Heart left ventricle (tissue), 16 donors: ENCODE results near the gene DLGAP1. TPM values are rescaled to one million over a fixed set of nuclear protein-coding genes. Genes with fewer than 3 reads are reported as not detected.
"Not testable (repeated sequence)": the region's sequence is repeated elsewhere in the genome, so short reads cannot be mapped to it uniquely, and the experiment has no call there.

ENCODE experiments used
- ATAC-seq, 4 donors: fragments of 200-7000 bp; cut with Tn5 transposase; one replicate each; pipeline ENCODE4 v1.9.1; 2020 to 2022; ENCODE audit warnings: moderate library complexity in 4 of 4, mild to moderate bottlenecking in 3 of 4, moderate number of reproducible peaks in 1 of 4
- DNase-seq, 5 donors: peaks; one replicate each; pipeline ENCODE4 v3.0.0-alpha.2; 2020
- H3K27ac ChIP-seq, 12 donors: fragments of 200-600 bp; sonication (generic) in 4 of 12; one replicate each; pipeline versions ENCODE4 v1.5.0 to v1.8.0; 2016 to 2022; ENCODE audit warnings: mild to moderate bottlenecking in 2 of 12
- H3K27me3 ChIP-seq, 9 donors: fragments of 200-600 bp; sonication (generic) in 2 of 9; one replicate each; pipeline versions ENCODE4 v1.5.1 to v1.8.0; 2016 to 2022; ENCODE audit warnings: mild to moderate bottlenecking in 3 of 9
- H3K36me3 ChIP-seq, 9 donors: fragments of 200-600 bp; sonication (generic) in 2 of 9; one replicate each; pipeline versions ENCODE4 v1.5.0 to v1.8.0; 2018 to 2022; ENCODE audit warnings: mild to moderate bottlenecking in 2 of 9
- H3K4me1 ChIP-seq, 12 donors: fragments of 200-600 bp; sonication (generic) in 4 of 12; one replicate each; pipeline versions ENCODE4 v1.5.0 to v1.8.0; 2016 to 2022; ENCODE audit warnings: mild to moderate bottlenecking in 3 of 12
- H3K4me3 ChIP-seq, 12 donors: fragments of 200-600 bp; sonication (generic) in 4 of 12; one replicate each; pipeline versions ENCODE4 v1.5.0 to v1.8.0; 2017 to 2022; ENCODE audit warnings: mild to moderate bottlenecking in 9 of 12, moderate library complexity in 4 of 12
- H3K9me3 ChIP-seq, 12 donors: fragments of 200-600 bp; sonication (generic) in 4 of 12; one replicate each; pipeline versions ENCODE4 v1.5.0 to v1.8.0; 2016 to 2022; ENCODE audit warnings: mild to moderate bottlenecking in 1 of 12
- CTCF ChIP-seq, 12 donors: fragments of 200-600 bp; sonication (generic) in 4 of 12; IDR thresholded peaks; one replicate each; pipeline versions ENCODE4 v1.5.0 to v1.8.0; 2018 to 2022; ENCODE audit warnings: antibody characterized with exemption in 12 of 12, mild to moderate bottlenecking in 5 of 12
- POLR2A ChIP-seq, 2 donors: fragments of 450-650 bp; IDR thresholded peaks; one replicate each; pipeline ENCODE4 v1.6.1; 2017; ENCODE audit warnings: antibody characterized with exemption in 2 of 2, mild to moderate bottlenecking in 2 of 2, moderate library complexity in 2 of 2
- WGBS, 4 donors: extraction: QIAGEN DNeasy Blood & Tissue Kit in 2 of 4; methylation state at CpG; one replicate each; pipeline versions ENCODE4 v1.1.5 to v1.1.7; 2013 to 2018; 5-methylcytosine and 5-hydroxymethylcytosine counted together
- intact Hi-C, 10 donors: fragments of 100-400 bp; cut with DNase I; formaldehyde crosslinking; loops; one replicate each; pipeline versions ENCODE4 v1.11.1 to v1.14.2; 2022
- polyA plus RNA-seq, 2 donors: library from polyadenylated mRNA; stranded (reverse); fragments of 200-250 nt; gene quantifications; one replicate each; pipeline ENCODE4 v1.2.3, GENCODE V29; 2013
- total RNA-seq, 9 donors: library from RNA; depleted of rRNA in 2 of 9; stranded (reverse); fragments of >200 nt in 2 of 9; fragmentation: NEBNext Ultra II Directional in 3 of 9; extraction: Animal tissue kit (Norgen Biotek cat#: 25700) in 3 of 9; gene quantifications; one replicate each; pipeline versions ENCODE4 v1.1.0 to v1.2.4, GENCODE V29; 2016 to 2023
- donor health status: ischemic (EF 13 %, LVEDD 7.1; RV severe dilation, severe dysfunction).
- donor health status: healthy with polysubstance abuse.
- donor health status: DM: no; HTN: yes; CAD: no.
- donor health status: DM: no; HTN: no; CAD: no.
- donor health status: ischemic (EF 25% LVEDD 6.9; RV normal size, moderate dysfunction).
- donor health status: ischemic (EF 25% LVEDD 5.7; RV mildly dilated, moderate dysfunction).
- donor health status: healthy.
- donor health status: DM: yes; HTN: yes; CAD: no.
- donor health status: ischemic (EF 35%, LVEDD 5.7; RV mildly dilated, moderate dysfunction).
- donor health status: nonischemic (EF 11% LVEDD 7.7; RV severe dilation, severe dysfunction).
- donor health status: DM: yes; HTN: yes; CAD: no.
- donor health status: PGD.
- donor health status: ischemic (EF 29% LVEDD 5.4; RV normal size, mild dysfunction).
- donor health status: nonischemic (EF 23%, LVEDD 6.1; RV moderate dilation, normal function).

Gene DLGAP1
- total and polyA plus RNA-seq, 11 donors: 0.10 to 5.5 (median 0.40) TPM; not detected in 1

- Histone ChIP-seq H3K27ac (no peak overlapping the region), H3K36me3 (no peaks in the 10 kb centered on the region), H3K4me1 (no peaks in the 10 kb centered on the region), H3K9me3 (no peaks in the 10 kb centered on the region), H3K27me3 (peaks cover 0 to 6% (median 0%) of the 10 kb centered on the region in 9 donors), H3K4me3 (no peak overlapping the region)
- WGBS, 4 donors: 61 to 70% (median 62%) methylated on average over 7 of the region's 7 CpGs
- no peak for TF ChIP-seq POLR2A (IDR thresholded peaks at IDR 0.05)
- no peak for TF ChIP-seq CTCF (IDR thresholded peaks at IDR 0.05)
- intact Hi-C loops: no loop called here
- ATAC-seq (no peak), DNase-seq (no peak)
Observed at GRCh38 chr18:4040391-4041092, 414.6 kb downstream of the DLGAP1 start.

GRCh38 chr18:4035521-4035920 lies 419.6 kb downstream of the DLGAP1 start:
- H3K27ac ChIP-seq: no peak overlapping the region
- H3K36me3 ChIP-seq: no peaks in the 10 kb centered on the region
- TF ChIP-seq POLR2A (IDR thresholded peaks at IDR 0.05) (no peak), CTCF (IDR thresholded peaks at IDR 0.05) (no peak)
- H3K4me1 ChIP-seq: no peaks in the 10 kb centered on the region
- intact Hi-C loops: no loop called here
- no peak overlapping the region for H3K4me3 ChIP-seq
- no peak for DNase-seq
- WGBS, 4 donors: 52 to 58% (median 57%) methylated on average over 6 of the region's 6 CpGs
- ATAC-seq: no peak
- peaks cover 0 to 6% (median 0%) of the 10 kb centered on the region in 9 donors for H3K27me3 ChIP-seq
- no peaks in the 10 kb centered on the region for H3K9me3 ChIP-seq

GRCh38 chr18:4034815-4035214 lies 420.3 kb downstream of the DLGAP1 start:
- DNase-seq, ATAC-seq, H3K27me3 ChIP-seq, H3K4me1 ChIP-seq, H3K36me3 ChIP-seq, intact Hi-C loops, H3K4me3 ChIP-seq, H3K9me3 ChIP-seq, H3K27ac ChIP-seq: not testable (repeated sequence)
- 93 to 95% (median 94%) methylated on average over 4 of the region's 4 CpGs for WGBS, 4 donors

- H3K36me3 ChIP-seq: no peaks in the 10 kb centered on the region
- H3K27me3 ChIP-seq: no peaks in the 10 kb centered on the region
- WGBS, 4 donors: 70 to 95% (median 89%) methylated on average over 1 of the region's 1 CpG
- intact Hi-C loops: no loop called here
- no peak for ATAC-seq
- no peak overlapping the region for H3K4me3 ChIP-seq
- H3K4me1 ChIP-seq: no peaks in the 10 kb centered on the region
- peaks cover 0 to 11% (median 0%) of the 10 kb centered on the region in 12 donors for H3K9me3 ChIP-seq
- no peak overlapping the region for H3K27ac ChIP-seq
- no peak for TF ChIP-seq POLR2A (IDR thresholded peaks at IDR 0.05)
- TF ChIP-seq CTCF (IDR thresholded peaks at IDR 0.05): no peak
- no peak for DNase-seq
Observed at GRCh38 chr18:4026542-4026941, 428.6 kb downstream of the DLGAP1 start.

- H3K27ac ChIP-seq: no peak overlapping the region
- intact Hi-C loops: no loop called here
- no peak for DNase-seq
- no peak for ATAC-seq
- TF ChIP-seq CTCF (IDR thresholded peaks at IDR 0.05) (no peak), POLR2A (IDR thresholded peaks at IDR 0.05) (no peak)
- 87 to 93% (median 89%) methylated on average over 2 of the region's 2 CpGs for WGBS, 4 donors
- H3K36me3 ChIP-seq: no peaks in the 10 kb centered on the region
- peaks cover 0 to 11% (median 0%) of the 10 kb centered on the region in 12 donors for H3K9me3 ChIP-seq
- no peaks in the 10 kb centered on the region for H3K4me1 ChIP-seq
- no peak overlapping the region for H3K4me3 ChIP-seq
- H3K27me3 ChIP-seq: no peaks in the 10 kb centered on the region
Observed at GRCh38 chr18:4024702-4025101, 430.4 kb downstream of the DLGAP1 start.

- H3K4me1 ChIP-seq, ATAC-seq, intact Hi-C loops, H3K4me3 ChIP-seq, DNase-seq, H3K27ac ChIP-seq, H3K36me3 ChIP-seq, H3K27me3 ChIP-seq: not testable (repeated sequence)
- WGBS, 4 donors: 73 to 85% (median 84%) methylated on average over 1 of the region's 1 CpG
- H3K9me3 ChIP-seq: peaks cover 0 to 11% (median 0%) of the 10 kb centered on the region in 12 donors
Observed at GRCh38 chr18:4022749-4023148, 432.4 kb downstream of the DLGAP1 start.
